Left ventricle myocardium superior (tissue), 1 donor: Measurements from ENCODE around the gene FLII. TPM values are rescaled to one million over a fixed set of nuclear protein-coding genes. Genes with fewer than 3 reads are reported as not detected.
"Not testable (repeated sequence)": the region's sequence is repeated elsewhere in the genome, so short reads cannot be mapped to it uniquely, and the experiment has no call there.

Experiments used
- ATAC-seq: fragments of 200-7000 bp; cut with Tn5 transposase; one replicate; pipeline ENCODE4 v1.9.1; 2020; ENCODE audit warnings: mild to moderate bottlenecking, moderate library complexity
- DNase-seq: peaks from one replicate; pipeline ENCODE4 v3.0.0-alpha.2; 2020
- intact Hi-C: fragments of 100-400 bp; cut with micrococcal nuclease; formaldehyde crosslinking; loops from one replicate; pipeline ENCODE4 v1.11.0; 2022
- total RNA-seq: library from RNA; stranded (reverse); fragmentation: NEBNext Ultra II Directional; extraction: Animal tissue kit (Norgen Biotek cat#: 25700); gene quantifications from one replicate; pipeline ENCODE4 v1.2.1, GENCODE V29; 2021
- donor health status: DM: no; HTN: yes; CAD: no; lungs with severe emphysema.

Gene FLII
- total RNA-seq, 1 donor from 2014 or later = 292 TPM

DNA sequence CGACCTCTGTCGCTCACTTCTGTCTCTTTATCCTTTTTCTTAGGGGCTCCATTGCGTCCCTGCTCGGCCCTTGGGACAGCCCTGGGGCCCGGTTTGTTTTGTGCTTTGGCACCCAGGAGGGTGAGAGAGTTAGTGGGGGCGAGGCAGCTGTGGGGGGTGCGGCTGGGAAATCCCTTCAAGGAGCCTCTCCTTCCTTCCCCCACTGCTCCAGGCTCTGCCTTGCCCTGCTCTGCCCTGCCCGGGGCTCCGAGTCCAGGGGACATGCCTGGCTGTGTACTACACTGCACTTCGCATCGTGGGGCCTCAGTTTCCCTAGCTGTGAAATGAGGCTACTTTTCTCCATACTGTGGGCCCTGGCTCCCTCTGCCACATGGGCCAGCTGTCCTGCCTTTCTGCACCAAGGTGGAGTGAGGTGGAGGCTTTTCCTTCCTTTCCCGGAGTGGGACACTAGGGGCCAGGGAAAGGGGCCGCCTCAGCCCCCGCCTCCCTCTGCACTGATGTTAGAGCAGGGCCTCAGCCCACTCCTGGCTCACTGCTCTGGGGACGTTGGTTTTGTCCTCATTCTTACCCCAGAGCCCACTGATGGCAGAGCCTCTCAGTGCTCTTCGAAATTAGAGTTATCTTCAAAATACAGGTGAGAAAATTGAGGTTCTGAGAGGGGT, 32.1 kb downstream of the FLII start:
- no peak for ATAC-seq
- intact Hi-C loops = no loop called here
- no peak for DNase-seq

DNA sequence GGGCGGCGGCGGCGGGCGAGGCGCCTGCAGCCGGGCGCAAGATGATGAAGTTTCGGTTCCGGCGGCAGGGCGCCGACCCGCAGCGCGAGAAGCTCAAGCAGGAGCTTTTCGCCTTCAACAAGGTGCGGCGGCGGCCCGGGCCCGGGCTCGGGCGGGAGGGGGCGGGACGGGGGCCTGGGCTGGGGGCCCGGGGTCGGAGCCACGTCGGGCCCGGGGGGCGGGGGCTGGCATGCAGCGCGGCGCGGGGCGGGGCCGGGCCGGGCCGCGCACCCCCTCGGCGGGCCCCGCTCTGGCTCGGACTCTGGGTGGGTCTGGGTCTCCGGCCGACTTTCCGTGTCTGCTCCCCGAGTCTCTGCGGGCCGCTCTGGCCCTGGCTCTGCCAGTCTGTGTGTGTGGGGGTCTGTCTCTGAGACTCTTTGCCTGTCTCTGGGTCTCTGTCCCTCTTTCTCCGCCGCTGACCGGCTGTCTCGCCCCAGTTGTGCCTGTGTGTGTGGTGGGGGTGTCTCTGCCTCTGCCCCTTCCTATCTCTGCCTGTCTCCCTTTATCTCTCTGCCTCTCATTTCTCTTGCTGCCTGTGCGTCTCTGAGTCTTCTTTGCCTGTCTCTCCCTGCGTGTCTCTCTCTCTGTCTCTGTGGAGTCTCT, 32.8 kb downstream of the FLII start:
- intact Hi-C loops = no loop called here
- DNase-seq = no peak
- no peak for ATAC-seq

DNA sequence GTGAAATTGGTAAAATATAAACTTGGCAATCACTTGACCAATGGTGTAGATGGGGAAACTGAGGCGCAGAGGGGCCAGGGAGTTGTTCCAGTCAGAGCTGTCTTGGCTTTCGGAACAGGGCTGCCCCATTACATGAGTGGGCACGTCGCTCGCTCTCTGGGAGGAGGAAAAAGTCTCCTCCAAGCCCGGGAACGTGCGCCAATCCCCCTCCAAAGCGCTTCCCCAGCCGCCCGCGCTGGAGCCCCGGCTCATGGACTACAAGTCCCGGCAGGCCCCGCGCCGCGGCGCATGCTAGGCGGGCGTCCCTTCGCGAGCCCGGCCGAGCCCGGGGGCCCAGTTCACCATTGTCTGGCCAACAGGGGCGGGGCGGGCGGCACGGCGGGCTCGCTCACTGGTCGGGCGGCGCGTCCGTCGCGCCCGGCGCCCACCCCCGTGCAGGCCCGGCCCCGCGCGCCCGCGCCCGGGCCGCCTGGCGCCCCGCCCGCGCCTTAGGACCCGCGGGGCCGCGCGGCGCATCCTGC, 33.4 kb downstream of the FLII start, which contains the start of gene LLGL1:
TSS of gene LLGL1 (plus strand) at position 515 of the 521 bp plus-strand sequence. CDS start 48 bp downstream, outside the sequence.
- DNase-seq (peak; percentile 99), ATAC-seq (peak; percentile 97)
- intact Hi-C loops = no loop called here

DNA sequence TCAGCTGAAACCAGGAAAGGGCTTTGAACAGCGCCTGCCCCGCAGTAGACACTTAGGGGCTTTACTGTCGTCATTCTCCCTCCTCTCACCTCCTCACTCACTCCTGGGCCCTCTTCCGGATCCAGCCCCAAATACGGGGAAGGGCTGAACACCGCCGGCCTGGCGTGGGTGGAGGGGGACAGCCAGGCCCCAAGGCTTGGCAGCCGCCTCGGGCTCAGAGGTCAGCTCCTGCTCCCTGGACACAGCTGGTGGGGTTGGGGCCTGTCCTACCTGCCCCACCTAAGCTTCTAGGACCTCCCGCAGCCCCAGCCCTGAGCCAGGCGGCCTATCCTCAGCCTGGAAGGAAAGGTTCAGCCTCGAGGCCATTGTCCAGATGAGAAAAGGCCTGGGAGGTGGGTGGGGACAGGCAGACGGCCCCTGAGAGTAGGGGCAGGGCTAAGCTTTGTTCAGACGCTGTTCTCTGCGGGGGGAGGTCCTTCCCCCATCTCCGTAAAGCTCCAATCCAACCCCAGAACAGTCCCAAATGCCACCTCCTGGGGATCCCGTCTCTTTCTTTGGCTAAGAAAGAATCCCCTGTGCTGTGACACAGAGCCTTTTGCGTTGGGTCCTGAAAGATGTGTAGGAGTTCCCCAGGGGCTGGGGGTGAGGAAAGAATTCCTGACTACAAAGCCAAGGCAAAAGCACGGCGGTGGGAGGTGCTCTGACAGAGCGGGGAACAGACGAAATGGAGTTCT, 34.0 kb downstream of the FLII start:
- peak; percentile 64 for DNase-seq
- intact Hi-C loops = no loop called here
- peak; percentile 57 for ATAC-seq

DNA sequence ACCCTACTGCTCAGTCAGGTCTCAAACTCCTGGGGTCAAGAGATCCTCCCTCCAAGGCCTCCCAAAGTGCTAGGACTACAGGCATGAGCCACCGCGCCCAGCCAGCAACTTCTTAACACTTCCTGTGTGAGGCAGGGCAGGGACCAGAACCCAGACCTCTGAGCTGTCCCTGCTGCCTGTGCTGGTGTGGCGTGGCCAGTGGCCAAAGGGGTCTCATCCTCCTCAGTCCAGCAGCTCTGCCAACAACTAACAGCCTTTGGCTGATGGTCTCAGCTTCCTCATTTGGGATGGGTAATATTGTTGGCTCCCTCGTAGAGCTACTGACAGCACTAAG, 34.5 kb downstream of the FLII start:
- ATAC-seq (no peak), DNase-seq (no peak)
- intact Hi-C loops = no loop called here

DNA sequence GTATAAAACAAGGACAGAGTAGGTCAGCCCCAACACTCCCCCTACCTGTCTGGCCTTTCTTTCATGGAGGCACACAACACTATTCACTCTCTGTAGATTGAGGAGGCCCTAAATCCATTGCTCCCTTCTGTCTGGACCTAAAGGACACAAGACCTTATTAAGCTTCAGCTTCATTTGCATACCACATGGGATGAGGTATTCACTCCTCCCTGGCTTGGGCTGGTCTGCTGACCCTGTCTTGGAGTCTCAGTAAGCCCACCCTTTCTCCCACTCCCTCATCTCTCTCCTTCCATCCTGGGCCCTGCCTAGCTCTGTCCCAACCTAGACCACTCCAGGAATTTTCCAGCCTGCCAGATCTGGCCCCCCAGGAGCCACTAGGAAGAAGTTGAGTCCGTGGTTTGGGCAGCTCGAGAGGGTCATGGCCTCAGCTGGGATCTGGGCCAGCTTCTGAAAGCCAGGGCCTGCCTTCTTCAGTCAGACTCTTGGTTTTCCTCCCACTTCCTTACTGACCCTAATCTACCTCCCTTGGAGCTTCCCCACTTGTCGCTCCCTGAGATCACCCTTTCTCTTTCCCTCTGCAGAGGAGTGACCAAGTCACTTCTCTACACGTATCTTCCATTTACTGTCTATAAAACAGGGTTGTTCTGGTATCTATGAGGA, 39.7 kb downstream of the FLII start:
- ATAC-seq (peak; percentile 41), DNase-seq (peak; percentile 52)
- intact Hi-C loops = loop anchor here (5.0 kb wide), 2 partner anchors 77 to 93 kb away; partner anchors contain the start of gene TOP3A

DNA sequence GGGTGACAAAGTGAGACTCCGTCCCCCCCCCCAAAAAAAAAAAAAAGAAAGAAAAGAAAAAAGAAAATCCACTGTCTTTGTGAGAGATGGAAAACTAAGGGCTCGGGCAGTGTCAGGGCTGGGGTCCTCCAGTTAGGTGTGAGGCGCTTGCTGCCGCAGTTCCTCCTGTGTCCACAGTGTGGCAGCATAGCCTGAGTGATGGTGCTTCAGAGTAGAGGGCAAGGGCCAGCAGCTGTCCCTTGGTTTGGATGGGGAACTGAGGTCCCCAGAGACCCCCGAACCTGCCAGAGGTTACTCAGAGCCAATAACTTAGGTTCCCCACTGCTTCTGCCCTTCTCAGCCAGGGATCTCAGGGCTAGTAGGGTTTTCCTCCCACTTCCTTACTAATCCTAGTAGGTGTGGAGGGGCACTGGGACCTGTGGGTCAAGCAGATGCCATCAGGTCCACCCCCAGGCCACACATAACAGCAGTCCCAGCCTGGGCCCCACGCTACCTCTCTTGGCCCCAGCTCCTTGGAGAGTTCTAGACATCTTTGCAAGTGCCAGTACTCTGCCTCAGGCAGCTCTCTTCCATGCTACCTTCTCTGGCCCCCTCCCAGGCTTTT, 41.0 kb downstream of the FLII start:
- DNase-seq (peak; percentile 85), ATAC-seq (peak; percentile 90)
- intact Hi-C loops = loop anchor here (5.0 kb wide), 2 partner anchors 75 to 95 kb away; partner anchors contain the start of gene TOP3A

DNA sequence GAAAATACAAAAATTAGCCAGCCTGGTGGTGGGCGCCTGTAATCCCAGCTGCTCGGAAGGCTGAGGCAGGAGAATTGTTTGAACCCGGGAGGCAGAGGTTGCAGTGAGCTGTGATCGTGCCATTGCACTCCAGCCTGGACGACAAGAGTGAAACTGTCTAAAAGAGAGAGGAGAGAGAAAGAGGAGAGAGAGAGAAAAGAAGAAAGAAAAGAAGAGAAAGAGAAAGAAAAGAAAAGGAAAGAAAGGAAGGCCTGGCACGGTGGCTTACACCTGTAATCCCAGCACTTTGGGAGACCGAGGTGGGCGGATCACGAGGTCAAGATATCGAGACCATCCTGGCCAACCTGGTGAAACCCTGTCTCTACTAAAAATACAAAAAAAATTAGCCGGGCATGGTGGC, 41.6 kb downstream of the FLII start:
- intact Hi-C loops = loop anchor here (5.0 kb wide), 2 partner anchors 75 to 95 kb away; partner anchors contain the start of gene TOP3A
- not testable (repeated sequence) for ATAC-seq

DNA sequence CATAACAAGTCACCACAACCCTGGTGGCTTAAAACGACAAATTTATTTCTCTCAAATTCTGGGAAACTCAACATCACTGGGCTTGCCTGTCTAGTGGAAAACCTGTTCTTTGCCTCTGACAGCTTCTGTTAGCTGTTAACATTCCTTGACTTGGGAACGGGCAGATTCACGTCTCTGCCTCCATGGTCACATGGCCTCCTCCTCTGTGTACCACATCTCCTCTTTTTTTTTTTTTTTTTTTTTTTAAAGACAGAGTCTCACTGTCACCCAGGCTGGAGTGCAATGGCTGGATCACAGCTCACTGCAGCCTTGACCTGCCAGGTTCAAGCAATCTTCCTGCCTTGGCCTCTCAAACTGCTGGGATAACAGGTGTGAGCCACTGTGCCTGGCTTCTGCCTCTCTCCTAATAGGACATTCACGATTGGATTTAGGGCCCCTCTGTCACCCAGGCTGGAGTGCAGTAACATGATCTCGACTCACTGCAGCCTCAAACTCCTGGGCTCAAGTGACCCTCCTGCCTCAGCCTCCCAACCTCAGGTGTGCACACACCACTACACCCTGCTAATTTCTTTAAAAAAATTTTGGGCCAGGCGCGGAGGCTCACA, 44.8 kb downstream of the FLII start:
- DNase-seq = no peak
- no peak for ATAC-seq
- intact Hi-C loops = no loop called here

More for the DNA sequence above, 41.6 kb downstream of the FLII start:
- DNase-seq = not testable (repeated sequence)

DNA sequence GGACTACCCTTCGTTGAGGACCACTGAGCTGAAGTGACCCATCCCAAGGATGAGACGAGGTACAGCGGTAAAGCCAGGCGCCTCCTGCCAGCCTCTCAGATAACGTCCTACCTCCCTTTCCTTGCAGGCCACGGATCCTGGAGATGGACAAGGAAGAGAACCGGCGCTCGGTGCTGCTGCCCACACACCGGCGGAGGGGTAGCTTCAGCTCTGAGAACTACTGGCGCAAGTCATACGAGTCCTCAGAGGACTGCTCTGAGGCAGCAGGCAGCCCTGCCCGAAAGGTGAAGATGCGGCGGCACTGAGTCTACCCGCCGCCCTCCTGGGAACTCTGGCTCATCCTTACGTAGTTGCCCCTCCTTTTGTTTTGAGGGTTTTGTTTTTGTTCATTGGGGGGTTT, 50.4 kb downstream of the FLII start:
- intact Hi-C loops = no loop called here
- ATAC-seq (no peak), DNase-seq (no peak)

DNA sequence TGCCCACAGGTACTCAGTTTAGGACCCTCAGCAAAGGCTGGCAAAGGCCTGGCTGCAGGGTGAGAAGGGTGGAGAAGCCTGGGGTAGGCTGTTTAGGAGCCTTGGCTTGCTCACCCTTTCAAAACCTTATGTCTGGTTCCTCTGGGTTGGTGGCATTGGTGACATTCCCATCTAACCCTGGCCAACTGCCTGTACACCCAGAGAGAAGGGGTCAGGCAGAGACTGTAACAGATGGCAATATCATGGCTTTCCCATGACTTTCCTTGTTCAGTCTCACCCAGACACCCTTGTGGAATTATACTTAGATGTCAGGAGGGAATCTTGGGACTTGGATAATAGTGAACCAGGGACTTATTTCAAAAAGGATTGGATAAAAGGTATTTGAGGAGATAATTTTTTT, 51.6 kb downstream of the FLII start:
- DNase-seq (no peak), ATAC-seq (no peak)
- intact Hi-C loops = no loop called here

DNA sequence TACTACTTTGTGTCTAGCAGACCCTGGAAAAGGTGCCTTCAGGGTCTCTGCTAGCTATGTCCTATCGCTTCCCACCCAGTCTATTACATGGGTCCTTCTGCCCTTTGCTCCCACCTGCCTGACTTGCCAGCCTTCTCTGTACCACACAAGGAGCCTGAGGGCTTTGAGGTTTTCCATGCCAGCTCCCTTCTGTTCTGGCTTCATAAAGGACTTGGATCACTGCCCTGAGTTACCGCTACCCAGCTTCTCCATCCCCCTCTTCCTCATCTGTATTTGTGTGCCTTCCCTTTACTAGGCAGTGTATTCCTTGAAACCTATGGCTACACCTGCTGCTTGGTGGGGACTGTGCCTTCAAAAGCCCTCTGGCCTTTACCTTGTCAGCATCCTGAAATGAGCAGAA, 52.7 kb downstream of the FLII start:
- ATAC-seq (peak; percentile 11), DNase-seq (no peak)
- intact Hi-C loops = no loop called here

DNA sequence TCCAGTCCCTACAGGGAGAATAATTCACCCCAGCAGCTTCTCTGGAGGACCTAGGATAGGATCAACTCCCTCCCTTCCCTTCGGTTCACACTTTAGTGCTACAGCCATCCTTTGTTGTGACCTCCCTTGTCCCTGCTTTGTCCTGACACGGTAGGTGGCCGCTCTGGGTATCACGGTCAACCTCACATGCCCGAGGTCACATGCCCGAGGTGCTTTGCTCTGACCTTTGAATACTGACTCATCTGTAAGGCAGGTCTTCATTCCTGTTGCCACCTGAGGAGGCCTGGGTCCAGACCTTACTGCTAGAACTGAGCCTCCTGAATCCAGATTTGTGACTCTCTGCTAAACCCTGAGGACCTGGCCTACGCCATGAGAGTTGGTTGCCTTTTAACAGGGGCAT, 55.2 kb downstream of the FLII start:
- DNase-seq (no peak), ATAC-seq (peak; percentile 7)
- intact Hi-C loops = no loop called here

DNA sequence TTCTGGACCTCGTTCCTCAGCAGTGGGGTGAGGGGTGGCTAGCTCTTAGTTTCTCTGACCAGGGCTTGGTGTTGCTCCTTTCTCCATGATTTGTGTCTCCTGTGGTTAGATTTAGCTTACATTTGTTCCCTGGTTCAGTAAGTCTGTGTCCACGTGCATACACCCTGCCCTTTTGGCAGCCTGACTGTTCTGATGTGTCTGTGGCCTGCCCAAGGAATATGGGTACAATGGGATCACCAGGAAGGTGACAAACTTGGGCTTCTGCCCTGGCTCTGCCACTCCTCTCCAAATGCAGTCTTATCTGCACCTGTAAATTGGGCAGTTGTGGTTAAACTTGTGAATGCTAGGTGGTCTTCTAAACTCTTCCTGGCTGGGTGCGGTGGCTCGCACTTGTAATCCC, 57.4 kb downstream of the FLII start:
- ATAC-seq (peak; percentile 68), DNase-seq (no peak)
- intact Hi-C loops = no loop called here

DNA sequence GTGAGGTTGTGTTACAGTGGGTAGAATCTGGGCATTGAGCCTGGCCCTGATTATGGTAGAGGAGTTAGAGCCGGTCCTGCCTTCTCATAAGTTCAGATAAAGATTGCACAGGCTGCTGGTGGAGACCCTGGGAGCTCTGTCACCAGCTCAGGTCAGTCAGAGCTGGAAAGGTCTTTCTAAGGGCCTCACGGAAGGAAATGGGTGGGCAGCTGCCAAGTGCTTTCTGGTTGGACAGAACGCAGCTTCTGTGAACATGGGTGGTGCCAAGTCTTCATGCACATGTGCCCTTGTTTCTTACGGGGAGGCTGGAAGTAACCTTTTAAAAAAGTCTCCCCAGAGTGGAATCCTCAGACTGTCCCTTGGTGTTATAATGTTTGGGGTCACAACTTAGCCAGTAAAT, 60.0 kb downstream of the FLII start:
- ATAC-seq = peak; percentile 30
- intact Hi-C loops = no loop called here
- peak; percentile 41 for DNase-seq

DNA sequence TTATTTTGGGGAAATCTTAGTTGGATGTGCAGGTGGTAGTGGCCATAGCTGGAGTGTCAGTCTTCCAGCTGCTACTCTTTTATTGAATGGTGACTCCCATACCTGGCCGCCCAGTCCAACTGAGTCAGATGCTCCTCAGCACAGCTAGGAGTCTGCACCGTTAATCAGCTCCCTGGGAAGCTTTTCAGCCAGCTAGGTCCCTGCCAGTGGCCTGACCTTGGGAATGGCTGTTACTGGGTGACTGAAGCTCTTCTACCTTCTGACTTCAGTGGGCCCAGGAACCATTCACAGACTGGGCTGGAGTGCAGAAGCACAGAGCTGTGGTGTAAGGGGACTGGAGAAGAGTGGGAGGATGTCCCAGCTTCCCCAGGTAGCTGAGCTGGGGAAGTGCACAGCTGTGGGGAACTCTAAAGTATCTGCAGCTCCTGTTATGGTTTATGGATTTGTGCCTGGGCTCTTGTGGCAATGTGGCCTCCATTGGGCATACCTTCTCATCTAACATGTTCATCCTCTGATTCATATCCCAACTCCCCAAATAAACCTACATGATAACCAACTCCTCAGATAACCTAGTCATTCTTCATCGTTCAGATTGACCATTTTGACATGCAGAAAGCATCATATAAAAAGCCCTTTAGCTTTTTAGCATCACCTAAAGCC, 60.9 kb downstream of the FLII start:
- DNase-seq (no peak), ATAC-seq (no peak)
- intact Hi-C loops = no loop called here

DNA sequence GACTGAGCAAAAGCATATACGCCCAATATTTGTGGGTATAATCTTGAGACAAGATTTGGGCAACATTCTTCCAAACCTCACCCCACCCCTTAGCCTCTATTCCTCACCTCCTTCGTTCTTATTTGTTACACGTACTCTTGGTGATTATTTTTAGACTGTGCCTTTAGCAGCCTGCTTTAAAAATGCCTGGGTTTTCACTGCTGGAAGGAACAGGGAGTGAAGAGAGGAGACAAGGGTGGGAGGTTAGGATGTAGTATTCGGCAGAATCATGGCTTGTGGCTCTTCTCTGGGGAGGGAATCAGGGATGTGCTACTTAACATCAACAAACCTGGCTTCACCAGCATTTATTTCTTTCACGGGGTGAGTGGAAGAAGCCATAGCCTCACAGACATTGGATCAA, 63.3 kb downstream of the FLII start:
- ATAC-seq (no peak), DNase-seq (no peak)
- intact Hi-C loops = no loop called here
